NCI-H1694 (cell line): ENCODE results near the gene UCN3.

Experiments used
- DNase-seq: peaks from one replicate; lab custom pipeline; 2025; lab: John Stamatoyannopoulos, UW

The UCN3 gene, protein sequence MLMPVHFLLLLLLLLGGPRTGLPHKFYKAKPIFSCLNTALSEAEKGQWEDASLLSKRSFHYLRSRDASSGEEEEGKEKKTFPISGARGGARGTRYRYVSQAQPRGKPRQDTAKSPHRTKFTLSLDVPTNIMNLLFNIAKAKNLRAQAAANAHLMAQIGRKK

DNA sequence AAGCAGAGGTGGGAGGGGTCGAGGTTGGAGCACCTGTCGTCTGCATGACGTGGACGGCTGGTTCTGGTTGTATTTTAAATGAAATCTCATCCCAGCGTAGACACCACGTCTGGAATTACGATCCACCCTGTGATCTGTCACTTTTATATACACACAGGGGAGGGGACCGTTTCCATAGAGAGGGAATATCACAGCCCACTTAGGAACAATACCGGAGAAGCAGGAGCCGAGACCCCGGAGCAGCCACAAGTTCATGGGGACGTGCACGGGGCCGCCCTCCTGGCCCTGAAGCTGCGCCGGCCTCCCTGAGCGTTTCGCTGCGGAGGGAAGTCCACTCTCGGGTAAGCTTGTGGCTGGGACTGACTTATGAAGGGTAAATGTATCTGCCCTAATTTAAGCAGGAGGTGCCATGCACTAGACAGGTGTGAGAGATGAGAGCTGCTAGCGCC lies at the start of gene UCN3:
Gene UCN3, plus strand, starts transcription at position 77 of the 449 bp plus-strand sequence. CDS start 8,755 bp downstream, outside the sequence.
- DNase-seq, result no peak

- DNase-seq, result no peak
Observed at GRCh38 chr10:5317547-5318107, 47.1 kb upstream of the UCN3 start.

GRCh38 chr10:5318148-5318547 lies 46.6 kb upstream of the UCN3 start:
- no peak for DNase-seq

DNA sequence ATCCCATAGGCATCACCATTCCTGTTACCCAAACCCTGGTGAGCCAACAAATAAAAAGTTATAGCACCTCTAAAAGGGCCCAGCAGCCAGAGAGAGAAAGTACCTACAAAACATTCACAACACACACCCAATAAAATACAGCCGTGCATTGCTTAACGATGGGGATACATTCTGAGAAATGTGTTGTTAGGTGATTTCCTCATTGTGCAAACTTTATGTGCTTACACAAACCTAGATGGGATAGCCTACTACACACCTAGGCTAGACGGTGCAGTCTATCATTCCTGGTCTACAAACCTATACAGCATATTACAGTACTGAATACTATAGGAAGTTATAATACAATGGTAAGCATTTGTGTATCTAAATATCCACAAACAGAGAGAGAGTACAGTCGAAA lies 44.9 kb upstream of the UCN3 start:
- no peak for DNase-seq

DNA sequence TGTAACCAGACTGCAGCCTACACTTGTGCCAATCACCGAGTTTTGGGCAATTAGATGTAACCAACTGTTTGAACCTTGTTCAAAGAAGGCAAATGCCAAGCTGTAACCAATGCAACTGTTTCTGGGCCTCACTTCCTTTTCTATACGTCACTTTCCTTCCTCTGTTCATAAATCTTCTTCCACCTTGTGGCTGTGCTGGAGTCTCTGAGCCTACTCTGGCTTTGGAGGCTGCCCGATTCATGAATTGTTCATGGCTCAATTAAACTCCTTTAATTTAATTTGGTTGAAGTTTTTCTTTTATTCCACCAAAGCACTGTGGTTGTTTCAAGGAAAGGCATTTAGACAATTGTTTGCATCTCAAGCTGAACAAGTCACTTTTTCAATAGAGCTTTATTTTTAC lies 43.5 kb upstream of the UCN3 start:
- no peak for DNase-seq

GRCh38 chr10:5323446-5323845 lies 41.3 kb upstream of the UCN3 start:
- DNase-seq, result no peak

DNA sequence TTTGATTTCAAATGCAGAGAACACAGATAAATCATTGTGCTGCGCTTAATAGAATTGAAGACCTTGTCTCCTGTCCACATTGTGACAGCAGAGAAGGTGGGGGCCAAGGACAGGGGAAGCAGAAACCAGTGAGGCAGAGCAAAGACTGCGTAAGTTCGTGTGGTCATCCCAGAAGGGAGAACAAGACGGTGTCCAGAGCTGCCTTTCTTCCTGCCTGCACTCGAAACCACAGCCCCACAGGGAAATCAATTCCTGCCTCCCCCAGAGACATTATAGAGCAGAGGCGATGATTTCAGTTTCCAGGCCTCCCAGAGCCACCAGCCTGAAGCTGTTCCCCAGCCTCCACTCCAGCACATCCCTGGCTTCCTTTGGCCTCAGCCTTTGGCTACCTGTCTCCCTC lies 39.7 kb upstream of the UCN3 start:
- no peak for DNase-seq

GRCh38 chr10:5334196-5334880 lies 30.4 kb upstream of the UCN3 start:
- DNase-seq, result no peak

- no peak for DNase-seq
Observed at GRCh38 chr10:5338010-5338409, 26.8 kb upstream of the UCN3 start.

DNA sequence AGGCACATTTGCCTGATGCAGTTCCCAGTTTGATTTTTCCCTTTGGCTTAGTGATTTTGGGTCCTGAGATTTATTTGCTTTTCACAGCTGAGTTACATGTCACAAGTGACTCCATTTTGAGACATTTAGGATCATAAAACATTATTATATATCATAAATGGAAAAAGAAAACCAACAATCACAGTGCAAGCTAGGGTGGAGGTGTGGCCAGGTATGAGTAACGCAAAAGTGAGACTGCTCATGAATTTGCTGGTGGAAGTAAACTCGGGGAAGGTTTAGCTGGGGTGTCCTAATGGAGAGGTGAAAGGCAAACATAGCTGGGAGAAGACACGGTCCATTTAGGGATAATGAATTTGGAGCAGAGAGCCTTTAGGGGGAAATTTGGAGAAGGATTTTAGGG lies 21.7 kb upstream of the UCN3 start:
- DNase-seq, result no peak

DNA sequence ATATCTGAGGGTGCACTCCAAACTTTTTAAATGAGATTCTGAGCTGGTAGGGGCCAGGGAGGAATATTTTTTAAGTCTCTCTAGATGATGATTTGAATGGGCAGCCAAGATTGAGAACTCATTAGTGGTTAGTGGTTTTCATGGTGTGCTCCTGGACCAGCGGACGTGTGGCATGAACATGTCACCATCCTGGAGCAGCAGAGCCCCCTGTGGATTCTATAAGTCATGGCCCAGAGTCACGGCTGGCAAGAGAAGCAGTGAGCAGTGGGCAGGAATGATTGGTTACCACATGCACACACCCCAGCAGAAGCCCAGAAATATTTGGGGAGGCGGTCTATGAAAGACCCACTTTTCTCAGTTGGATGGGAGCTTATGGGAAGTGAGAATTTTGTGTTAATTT lies 21.2 kb upstream of the UCN3 start:
- DNase-seq, result no peak

DNA sequence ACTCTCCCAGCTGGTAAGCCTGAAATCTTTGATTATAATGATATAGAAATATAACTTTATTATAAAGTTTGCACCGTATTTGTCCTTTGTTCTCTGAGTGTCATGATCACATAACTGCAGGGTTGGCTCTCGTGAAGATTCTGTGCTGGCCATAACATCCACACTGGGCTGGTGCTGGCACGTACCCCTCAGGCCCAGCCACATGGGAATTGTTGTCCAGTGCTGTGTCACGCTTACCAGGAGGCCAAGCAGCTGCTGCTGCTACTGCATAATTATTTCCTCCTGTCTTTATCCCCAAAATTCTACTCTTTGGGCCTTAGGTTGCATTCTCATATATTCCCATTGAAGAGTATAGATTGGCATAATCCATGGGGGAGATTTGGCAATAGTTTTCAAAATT lies 20.8 kb upstream of the UCN3 start:
- DNase-seq, result no peak

GRCh38 chr10:5344746-5345145 lies 20.0 kb upstream of the UCN3 start:
- DNase-seq, result no peak

DNA sequence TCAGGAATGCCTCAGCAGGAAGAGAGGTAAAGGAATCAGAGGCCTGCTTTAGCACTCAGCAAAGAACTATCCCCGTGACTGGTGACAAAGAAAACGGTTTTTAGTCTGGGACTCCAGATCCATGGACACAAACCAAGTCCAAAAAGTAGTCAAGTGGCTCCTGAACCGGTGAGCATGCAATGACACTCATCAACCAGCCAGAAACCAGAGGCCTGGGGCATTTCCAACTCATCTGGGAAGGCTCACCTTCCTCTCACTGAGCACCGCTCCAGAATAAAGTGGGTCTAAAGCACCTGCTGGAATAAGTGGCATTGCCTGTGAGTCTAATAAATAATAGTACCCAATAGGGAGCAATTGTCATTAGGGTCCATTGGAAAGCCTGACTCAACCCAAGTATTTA lies 17.9 kb upstream of the UCN3 start:
- DNase-seq, result no peak

GRCh38 chr10:5349362-5349761 lies 15.4 kb upstream of the UCN3 start:
- DNase-seq, result no peak

DNA sequence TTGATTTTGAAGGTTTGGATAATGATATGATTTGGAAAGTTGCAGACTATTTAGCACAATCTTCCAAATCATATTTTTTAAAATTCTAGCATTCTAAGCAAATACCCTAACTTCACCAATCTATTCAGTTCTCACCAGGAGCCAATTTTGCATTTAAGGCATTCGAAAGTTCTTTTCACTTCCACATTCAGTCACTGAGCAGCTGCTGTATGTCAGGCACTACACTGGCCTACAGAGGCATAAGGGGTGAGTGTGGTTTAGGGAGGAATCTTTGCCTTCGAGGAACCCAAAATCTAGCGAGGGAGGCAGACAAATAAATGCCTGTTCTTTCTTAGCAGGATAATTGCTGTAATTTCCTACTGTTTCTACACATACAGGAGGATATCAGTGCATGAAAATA lies 10.7 kb upstream of the UCN3 start:
- DNase-seq, result no peak

DNA sequence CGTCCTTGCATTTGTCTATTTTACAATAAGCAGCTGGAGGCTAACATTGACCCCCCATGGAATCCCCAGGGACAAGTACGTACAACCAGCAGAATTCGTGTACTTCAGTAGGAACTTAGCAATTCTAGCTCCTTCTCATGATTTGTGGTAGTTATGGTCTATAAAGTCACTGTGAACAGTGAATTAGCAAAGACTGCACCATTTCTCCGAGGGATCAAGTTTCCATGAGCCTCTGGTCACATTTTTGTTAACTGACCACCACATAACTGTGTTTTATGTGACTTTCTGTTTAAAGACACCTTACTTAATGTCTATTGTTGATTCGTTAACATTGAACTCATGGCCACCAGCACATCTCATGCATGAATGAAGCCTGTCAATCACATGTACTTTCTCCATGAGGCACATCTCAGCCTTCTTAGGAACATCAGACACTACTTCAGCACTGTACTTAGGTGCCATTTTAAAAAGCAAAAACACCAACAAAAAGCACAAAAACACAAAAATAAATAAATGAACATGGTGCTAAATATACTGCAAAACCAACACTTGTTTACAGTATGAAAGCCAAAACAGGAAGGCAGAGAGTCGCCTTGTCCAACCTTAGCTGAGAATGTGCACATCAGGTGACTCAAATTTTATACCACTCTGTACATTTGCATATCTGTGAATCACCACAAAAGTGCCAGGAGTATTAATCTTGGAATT lies 9.0 kb upstream of the UCN3 start:
- no peak for DNase-seq

DNA sequence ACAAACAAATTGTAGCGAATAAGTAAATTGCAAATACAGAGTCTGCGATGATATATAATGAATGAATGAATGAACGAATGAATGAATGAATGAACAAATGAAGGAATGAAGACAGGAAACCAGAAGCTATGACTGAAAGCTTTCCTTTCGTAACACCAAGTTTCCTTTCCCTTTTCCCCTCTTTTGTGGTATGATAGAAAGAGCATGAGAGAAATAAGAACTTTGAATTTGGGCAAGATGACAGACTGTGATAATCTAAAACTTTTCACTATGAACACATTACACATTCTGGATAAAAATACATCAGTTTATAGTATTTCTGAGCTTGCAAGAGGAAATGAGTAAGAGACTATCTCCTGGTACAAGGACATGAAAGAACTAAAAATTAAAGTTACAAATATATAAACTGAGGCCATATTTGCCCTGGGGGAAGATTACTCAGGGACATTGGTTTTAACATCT lies 8.4 kb upstream of the UCN3 start:
- no peak for DNase-seq

DNA sequence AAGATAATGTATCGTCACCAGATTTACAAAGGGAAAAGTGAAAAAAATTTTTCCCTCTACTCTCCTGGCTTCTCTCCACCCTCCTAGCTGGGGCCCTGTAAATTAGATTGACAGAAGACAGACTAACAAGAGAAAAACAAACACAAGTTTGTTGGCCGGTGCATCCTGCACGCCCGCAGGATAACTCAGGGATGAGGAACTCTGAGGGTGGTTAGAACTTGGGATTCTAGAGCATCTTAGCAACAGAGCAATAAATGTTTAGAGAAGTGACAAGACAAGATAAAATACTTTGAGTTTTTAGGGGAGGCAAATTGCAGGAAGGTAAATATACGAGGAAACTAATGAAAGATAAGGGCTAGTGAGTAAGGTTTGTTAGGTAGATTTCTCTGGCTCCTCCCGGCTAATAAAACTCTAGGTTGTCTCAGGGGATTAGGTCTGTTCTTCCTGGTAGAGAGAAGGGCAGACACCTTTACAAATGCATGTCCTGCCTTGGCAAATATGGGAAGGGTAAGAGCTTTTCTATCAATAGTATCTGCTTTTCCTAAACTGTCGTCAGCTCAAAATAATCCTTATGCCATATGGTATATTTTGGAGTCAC lies 4.3 kb upstream of the UCN3 start:
- DNase-seq, result no peak

- no peak for DNase-seq
Observed at GRCh38 chr10:5361966-5362365, 2.8 kb upstream of the UCN3 start.

GRCh38 chr10:5362873-5363272 lies 1.9 kb upstream of the UCN3 start:
- no peak for DNase-seq

GRCh38 chr10:5364374-5364773 lies 392 bp upstream of the UCN3 start:
- no peak for DNase-seq

DNA sequence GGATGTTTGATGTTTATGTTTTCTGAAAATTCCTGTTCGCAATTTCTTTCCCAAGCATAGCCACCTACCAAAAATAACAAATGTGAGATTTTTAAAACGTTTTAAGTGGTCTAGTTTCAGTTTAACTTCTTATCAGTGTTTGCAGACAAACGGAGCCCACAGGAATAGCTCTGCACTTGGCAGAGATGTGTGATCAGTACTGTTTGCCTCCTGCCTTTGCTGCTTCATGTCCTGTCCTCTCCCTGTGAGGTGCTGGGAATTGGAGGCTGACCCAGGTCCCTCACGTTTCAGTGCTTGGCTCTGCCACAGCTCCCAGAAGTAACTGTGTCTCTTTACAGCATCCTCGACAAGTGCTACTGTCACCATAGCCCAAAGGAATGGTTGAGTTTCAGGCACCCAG lies 1.2 kb downstream of the UCN3 start:
- DNase-seq, result no peak
